ENCODE data around the gene REEP1.

REEP1 gene

GRCh38 chr2:86286516-86286915 is 50.9 kb downstream of the REEP1 start:
- H3K27ac ChIP-seq: no peak overlapping the region
- no peak for DNase-seq (ENCODE audit: low read depth, low spot score)

- no peak for DNase-seq (ENCODE audit: low read depth, low spot score)
- no peak overlapping the region for H3K27ac ChIP-seq
These were observed 51.4 kb downstream of the REEP1 start for GRCh38 chr2:86285981-86286380.

GRCh38 chr2:86285571-86285970 is 51.9 kb downstream of the REEP1 start:
- no peak for DNase-seq (ENCODE audit: low read depth, low spot score)

GRCh38 chr2:86284987-86285386 is 52.4 kb downstream of the REEP1 start:
- H3K27ac ChIP-seq: no peak overlapping the region
- no peak for DNase-seq (ENCODE audit: low read depth, low spot score)

More at GRCh38 chr2:86285571-86285970, 51.9 kb downstream of the REEP1 start:
- H3K27ac ChIP-seq: no peak overlapping the region

GRCh38 chr2:86284401-86284841 is 53.0 kb downstream of the REEP1 start:
- no peak overlapping the region for H3K27ac ChIP-seq

GRCh38 chr2:86283411-86284030 is 53.9 kb downstream of the REEP1 start:
- H3K27ac ChIP-seq: no peak overlapping the region
- DNase-seq (ENCODE audit: low read depth, low spot score): no peak

More at GRCh38 chr2:86284401-86284841, 53.0 kb downstream of the REEP1 start:
- DNase-seq (ENCODE audit: low read depth, low spot score): no peak

- no peak overlapping the region for H3K27ac ChIP-seq
- DNase-seq (ENCODE audit: low read depth, low spot score): no peak
These were observed 56.2 kb downstream of the REEP1 start for GRCh38 chr2:86281066-86281700.

GRCh38 chr2:86280191-86280667 is 57.2 kb downstream of the REEP1 start:
- DNase-seq (ENCODE audit: low read depth, low spot score): no peak
- H3K27ac ChIP-seq: no peak overlapping the region

GRCh38 chr2:86275962-86276361 is 61.5 kb downstream of the REEP1 start:
- no peak for DNase-seq (ENCODE audit: low read depth, low spot score)
- H3K27ac ChIP-seq: no peak overlapping the region

GRCh38 chr2:86275384-86275799 is 62.0 kb downstream of the REEP1 start:
- no peak overlapping the region for H3K27ac ChIP-seq
- DNase-seq (ENCODE audit: low read depth, low spot score): no peak

GRCh38 chr2:86274918-86275275 is 62.5 kb downstream of the REEP1 start:
- H3K27ac ChIP-seq: no peak overlapping the region
- DNase-seq (ENCODE audit: low read depth, low spot score): no peak

- DNase-seq (ENCODE audit: low read depth, low spot score): no peak
- H3K27ac ChIP-seq: no peak overlapping the region
These were observed 63.0 kb downstream of the REEP1 start for GRCh38 chr2:86274265-86274917.

- no peak for DNase-seq (ENCODE audit: low read depth, low spot score)
- no peak overlapping the region for H3K27ac ChIP-seq
These were observed 65.3 kb downstream of the REEP1 start for GRCh38 chr2:86272111-86272510.

GRCh38 chr2:86271248-86271647 is 66.2 kb downstream of the REEP1 start:
- no peak overlapping the region for H3K27ac ChIP-seq
- no peak for DNase-seq (ENCODE audit: low read depth, low spot score)

- no peak for DNase-seq (ENCODE audit: low read depth, low spot score)
These were observed 73.5 kb downstream of the REEP1 start for GRCh38 chr2:86263956-86264355.

GRCh38 chr2:86260978-86261377 is 76.4 kb downstream of the REEP1 start:
- no peak overlapping the region for H3K27ac ChIP-seq
- DNase-seq (ENCODE audit: low read depth, low spot score): no peak

More at GRCh38 chr2:86263956-86264355, 73.5 kb downstream of the REEP1 start:
- no peak overlapping the region for H3K27ac ChIP-seq

- H3K27ac ChIP-seq: no peak overlapping the region
- DNase-seq (ENCODE audit: low read depth, low spot score): no peak
These were observed 79.3 kb downstream of the REEP1 start for GRCh38 chr2:86258106-86258505.

GRCh38 chr2:86256982-86257381 is 80.4 kb downstream of the REEP1 start:
- no peak for DNase-seq (ENCODE audit: low read depth, low spot score)
- H3K27ac ChIP-seq: no peak overlapping the region

GRCh38 chr2:86256300-86256699 is 81.1 kb downstream of the REEP1 start:
- DNase-seq (ENCODE audit: low read depth, low spot score): no peak
- H3K27ac ChIP-seq: no peak overlapping the region

GRCh38 chr2:86254576-86255538 is 82.6 kb downstream of the REEP1 start:
- no peak for DNase-seq (ENCODE audit: low read depth, low spot score)
- H3K27ac ChIP-seq: no peak overlapping the region

Data from epithelial cell of prostate (primary cell).